Measurements from ENCODE around the gene CXCL16. TPM values are rescaled to one million over a fixed set of nuclear protein-coding genes. Genes with fewer than 3 reads are reported as not detected.
"Not testable (repeated sequence)": the region's sequence is repeated elsewhere in the genome, so short reads cannot be mapped to it uniquely, and the experiment has no call there.

CXCL16 gene
- polyA plus RNA-seq, 3 donors: 10.1 to 23.2 (median 10.8) TPM

- DNase-seq (ENCODE audit: extremely low read depth in 1 of 11, low read depth in 9 of 11, low spot score in 4 of 11): no peak
Observed at GRCh38 chr17:4734857-4735475, 4.8 kb downstream of the CXCL16 start.

- no peak for DNase-seq (ENCODE audit: extremely low read depth in 1 of 11, low read depth in 9 of 11, low spot score in 4 of 11)
Observed at GRCh38 chr17:4733073-4733531, 6.6 kb downstream of the CXCL16 start.

GRCh38 chr17:4728124-4728523, 11.6 kb downstream of the CXCL16 start:
- no peak for DNase-seq (ENCODE audit: extremely low read depth in 1 of 11, low read depth in 9 of 11, low spot score in 4 of 11)

- DNase-seq (ENCODE audit: extremely low read depth in 1 of 11, low read depth in 9 of 11, low spot score in 4 of 11): no peak
Observed at GRCh38 chr17:4725646-4726310, 13.9 kb downstream of the CXCL16 start.

- DNase-seq (ENCODE audit: extremely low read depth in 1 of 11, low read depth in 9 of 11, low spot score in 4 of 11): no peak
Observed at GRCh38 chr17:4724650-4725049, 15.1 kb downstream of the CXCL16 start.

- no peak for DNase-seq (ENCODE audit: extremely low read depth in 1 of 11, low read depth in 9 of 11, low spot score in 4 of 11)
Observed at GRCh38 chr17:4722678-4723240, 17.0 kb downstream of the CXCL16 start.

GRCh38 chr17:4721203-4722135, 18.3 kb downstream of the CXCL16 start:
- no peak for DNase-seq (ENCODE audit: extremely low read depth in 1 of 11, low read depth in 9 of 11, low spot score in 4 of 11)

- DNase-seq (ENCODE audit: extremely low read depth in 1 of 11, low read depth in 9 of 11, low spot score in 4 of 11): no peak
Observed at GRCh38 chr17:4720787-4721186, 18.9 kb downstream of the CXCL16 start.

GRCh38 chr17:4719684-4720221, 20.0 kb downstream of the CXCL16 start:
- no peak for DNase-seq (ENCODE audit: extremely low read depth in 1 of 11, low read depth in 9 of 11, low spot score in 4 of 11)

GRCh38 chr17:4719146-4719545, 20.6 kb downstream of the CXCL16 start:
- no peak for DNase-seq (ENCODE audit: extremely low read depth in 1 of 11, low read depth in 9 of 11, low spot score in 4 of 11)

- DNase-seq (ENCODE audit: extremely low read depth in 1 of 11, low read depth in 9 of 11, low spot score in 4 of 11): no peak
Observed at GRCh38 chr17:4718276-4718675, 21.5 kb downstream of the CXCL16 start.

GRCh38 chr17:4717791-4718190, 21.9 kb downstream of the CXCL16 start:
- DNase-seq (ENCODE audit: extremely low read depth in 1 of 11, low read depth in 9 of 11, low spot score in 4 of 11): no peak

- no peak for DNase-seq (ENCODE audit: extremely low read depth in 1 of 11, low read depth in 9 of 11, low spot score in 4 of 11)
Observed at GRCh38 chr17:4716081-4716480, 23.6 kb downstream of the CXCL16 start.

- no peak for DNase-seq (ENCODE audit: extremely low read depth in 1 of 11, low read depth in 9 of 11, low spot score in 4 of 11)
Observed at GRCh38 chr17:4715063-4715744, 24.5 kb downstream of the CXCL16 start.

- not testable (repeated sequence) for DNase-seq (ENCODE audit: extremely low read depth in 1 of 11, low read depth in 9 of 11, low spot score in 4 of 11)
Observed at GRCh38 chr17:4714340-4715062, 25.2 kb downstream of the CXCL16 start.

GRCh38 chr17:4712526-4712925, 27.2 kb downstream of the CXCL16 start:
- no peak for DNase-seq (ENCODE audit: extremely low read depth in 1 of 11, low read depth in 9 of 11, low spot score in 4 of 11)

- no peak for DNase-seq (ENCODE audit: extremely low read depth in 1 of 11, low read depth in 9 of 11, low spot score in 4 of 11)
Observed at GRCh38 chr17:4711661-4712181, 28.0 kb downstream of the CXCL16 start.

Measured in renal cortex interstitium (tissue), 11 donors.